IPS-NIHi7 (cell line): ENCODE data around the gene IFIT5.
A peak's percentile ranks its signal among the peaks of the same experiment; 100 is the strongest.
"Not testable (repeated sequence)": the region's sequence is repeated elsewhere in the genome, so short reads cannot be mapped to it uniquely, and the experiment has no call there.

Experiments
- DNase-seq: peaks from one replicate; pipeline ENCODE4 v3.0.0; 2012; ENCODE audit warnings: mixed read lengths; ENCODE audit errors: extremely low spot score

The IFIT5 gene

DNA sequence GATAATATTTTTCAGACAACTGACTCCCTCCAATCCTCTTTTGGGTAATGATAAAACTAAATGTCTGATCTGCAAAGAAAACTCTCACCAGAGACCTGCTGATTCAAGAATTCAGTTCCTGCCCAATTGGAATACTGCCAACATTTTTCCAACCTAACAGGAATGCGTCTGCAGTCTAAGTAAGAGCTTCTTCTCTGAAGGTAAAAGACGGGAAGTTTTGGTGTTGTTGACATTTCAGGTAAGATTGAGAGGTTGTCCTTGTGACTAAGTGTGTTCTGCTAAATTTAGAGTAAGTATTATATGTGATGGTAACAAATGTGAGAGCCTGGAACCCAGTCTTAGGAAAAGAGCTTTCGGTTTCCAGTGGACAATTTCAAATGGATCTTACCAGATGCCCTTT lies 17.6 kb downstream of the IFIT5 start:
- no peak for DNase-seq

DNA sequence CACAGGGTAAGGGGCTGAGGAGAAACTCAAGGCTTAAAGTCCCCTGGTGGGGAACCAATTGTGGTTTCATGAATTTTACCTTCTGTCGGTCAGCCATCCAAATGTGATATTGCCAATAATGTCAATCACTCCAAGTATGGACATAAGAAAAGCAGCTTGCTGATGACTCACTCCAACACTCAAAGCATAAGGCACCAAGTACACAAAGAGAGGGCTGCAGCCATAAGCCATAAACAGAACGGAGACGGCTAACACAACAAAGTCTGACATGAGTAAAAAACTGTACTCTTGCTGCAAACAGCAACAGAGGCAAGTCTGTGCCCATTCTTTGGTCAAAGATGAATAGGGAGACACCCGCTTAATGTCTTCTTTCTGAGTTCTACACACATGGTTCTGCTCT lies 24.2 kb downstream of the IFIT5 start:
- no peak for DNase-seq

- DNase-seq: no peak
Observed at GRCh38 chr10:89440226-89441009, 26.1 kb downstream of the IFIT5 start.

DNA sequence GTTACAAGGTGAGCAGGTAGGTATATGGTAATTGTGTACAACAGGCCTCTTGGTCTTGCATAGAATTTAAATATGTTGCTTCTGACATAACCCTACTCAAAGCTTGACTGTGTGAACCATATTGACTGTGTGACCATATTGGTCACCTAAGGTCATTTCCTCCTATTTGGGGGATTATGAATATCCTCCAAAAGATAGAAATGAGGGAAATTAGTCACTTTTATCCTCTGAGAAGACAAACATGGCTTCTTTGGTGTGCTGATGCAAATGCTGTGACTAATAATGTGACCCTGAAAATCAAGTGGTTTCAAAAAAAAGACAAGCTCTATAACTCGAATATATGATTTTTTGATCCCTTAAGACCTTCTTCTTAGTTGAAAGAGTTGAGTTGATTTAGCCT lies 27.9 kb downstream of the IFIT5 start:
- DNase-seq: no peak

- DNase-seq: not testable (repeated sequence)
Observed at GRCh38 chr10:89444819-89445218, 30.5 kb downstream of the IFIT5 start.

- no peak for DNase-seq
Observed at GRCh38 chr10:89450901-89451300, 36.5 kb downstream of the IFIT5 start.

DNA sequence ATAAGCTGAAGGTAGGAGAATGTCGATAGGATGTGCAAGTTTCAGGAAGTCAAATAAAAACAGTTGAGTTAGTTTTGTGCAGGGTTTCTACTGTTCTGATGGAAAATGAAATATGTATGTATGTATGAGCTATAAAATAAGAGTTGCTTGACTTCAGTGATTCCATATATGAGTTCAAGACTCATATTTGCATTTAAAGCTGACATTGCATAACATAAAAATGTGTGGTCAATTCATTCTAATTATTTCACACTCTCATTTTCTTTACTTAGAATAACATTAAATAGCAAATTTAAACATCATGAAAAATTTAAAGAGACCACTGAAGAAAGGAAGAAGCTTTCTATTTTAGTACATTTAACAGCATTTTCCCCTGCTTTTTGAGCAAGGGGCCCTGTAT lies 37.8 kb downstream of the IFIT5 start:
- DNase-seq: no peak

DNA sequence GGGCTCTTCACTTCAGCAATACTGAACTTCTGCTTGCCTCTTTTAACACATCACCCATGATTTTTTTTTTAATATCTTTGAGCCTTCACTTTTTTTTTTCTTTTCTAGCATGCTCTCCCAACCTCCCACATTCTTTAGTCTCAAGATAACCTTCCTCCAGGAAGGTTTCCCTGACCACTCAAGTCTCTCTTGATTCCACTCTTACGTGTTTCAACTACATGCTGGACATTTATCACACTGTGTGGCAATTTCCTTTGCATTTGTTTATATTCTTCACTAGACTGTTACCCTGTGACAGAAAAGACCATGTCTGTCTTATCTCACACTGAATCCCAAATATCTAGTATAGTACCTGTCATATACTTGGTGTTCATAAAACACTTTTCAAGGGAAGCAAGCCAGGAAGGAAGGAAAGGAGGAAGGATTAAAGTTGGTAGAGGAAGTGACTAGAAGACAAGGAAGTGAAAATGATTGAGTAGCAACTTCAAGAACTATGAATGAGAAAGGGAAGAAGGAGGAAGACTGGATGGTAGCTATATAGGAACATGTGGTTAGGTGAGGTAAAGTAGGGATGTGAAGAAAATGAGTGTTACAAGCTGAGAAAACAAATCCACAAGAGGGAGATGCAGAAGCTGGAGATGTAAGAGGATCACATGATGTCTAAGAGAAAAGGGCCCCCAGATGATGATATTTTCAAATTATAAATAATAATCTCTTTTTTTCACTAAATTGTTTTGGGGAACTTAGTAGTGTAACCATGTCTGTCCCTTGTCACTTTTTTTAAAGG lies 40.4 kb downstream of the IFIT5 start:
- no peak for DNase-seq

GRCh38 chr10:89458291-89458690 lies 43.9 kb downstream of the IFIT5 start:
- DNase-seq: no peak

DNA sequence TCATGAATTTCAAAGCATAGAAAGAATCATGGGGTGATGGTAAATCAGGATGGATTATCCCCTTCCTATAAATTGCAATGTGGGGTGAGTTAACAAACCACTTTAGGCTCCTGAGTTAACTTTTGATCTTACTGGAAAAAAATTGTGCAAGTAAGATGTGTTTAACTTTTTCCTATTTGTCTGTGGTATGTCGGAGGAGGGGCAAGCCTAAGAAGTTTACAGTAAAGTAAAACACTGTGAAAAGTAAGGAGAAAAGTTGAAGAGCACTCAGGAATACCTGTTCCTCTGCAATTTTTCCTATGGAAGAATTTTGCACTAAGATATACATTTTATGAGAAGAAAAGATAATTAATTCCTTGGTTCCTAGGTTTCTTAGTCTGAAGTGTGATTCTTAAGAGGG lies 44.4 kb downstream of the IFIT5 start:
- no peak for DNase-seq

- no peak for DNase-seq
Observed at GRCh38 chr10:89463846-89464537, 49.6 kb downstream of the IFIT5 start.

DNA sequence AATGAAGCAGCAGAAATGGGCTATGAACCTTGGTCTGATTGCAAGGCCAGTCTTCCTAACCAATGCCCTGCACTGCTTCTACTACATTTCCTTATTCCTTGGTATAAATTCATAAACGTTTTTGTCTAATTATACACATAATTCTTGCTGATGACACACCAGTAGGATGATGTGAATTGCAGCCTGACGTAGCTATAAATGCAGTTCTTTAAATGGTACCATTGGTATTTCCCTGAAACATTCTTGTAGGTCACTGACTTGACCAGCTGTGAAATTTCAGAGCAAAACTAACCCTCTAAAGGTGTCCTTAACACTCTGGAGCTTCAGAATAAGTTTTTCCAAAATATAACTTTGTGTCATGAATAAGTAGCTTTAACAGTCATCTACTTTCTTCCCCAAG lies 50.8 kb downstream of the IFIT5 start:
- DNase-seq: no peak

DNA sequence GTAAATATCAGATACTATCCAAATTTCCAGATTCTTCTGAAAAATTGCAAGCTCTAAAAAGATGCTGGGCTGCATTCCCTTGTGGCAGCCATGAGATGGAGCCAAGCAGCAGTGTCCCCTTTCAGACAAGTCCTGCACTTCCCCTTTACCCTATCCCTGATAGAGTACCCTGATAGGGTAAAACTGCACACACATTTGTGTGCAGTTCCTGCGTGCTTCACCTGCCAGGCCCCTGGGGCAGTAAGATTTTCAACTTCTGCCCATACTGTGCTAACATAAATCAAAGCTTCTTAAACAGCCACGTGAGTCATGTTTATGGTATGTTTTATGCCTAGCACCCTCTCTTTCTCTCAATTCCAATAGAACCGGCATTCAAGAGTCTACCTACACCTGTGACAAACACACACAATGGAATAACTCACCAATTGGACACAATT lies 52.2 kb downstream of the IFIT5 start:
- peak; percentile 35 for DNase-seq

DNA sequence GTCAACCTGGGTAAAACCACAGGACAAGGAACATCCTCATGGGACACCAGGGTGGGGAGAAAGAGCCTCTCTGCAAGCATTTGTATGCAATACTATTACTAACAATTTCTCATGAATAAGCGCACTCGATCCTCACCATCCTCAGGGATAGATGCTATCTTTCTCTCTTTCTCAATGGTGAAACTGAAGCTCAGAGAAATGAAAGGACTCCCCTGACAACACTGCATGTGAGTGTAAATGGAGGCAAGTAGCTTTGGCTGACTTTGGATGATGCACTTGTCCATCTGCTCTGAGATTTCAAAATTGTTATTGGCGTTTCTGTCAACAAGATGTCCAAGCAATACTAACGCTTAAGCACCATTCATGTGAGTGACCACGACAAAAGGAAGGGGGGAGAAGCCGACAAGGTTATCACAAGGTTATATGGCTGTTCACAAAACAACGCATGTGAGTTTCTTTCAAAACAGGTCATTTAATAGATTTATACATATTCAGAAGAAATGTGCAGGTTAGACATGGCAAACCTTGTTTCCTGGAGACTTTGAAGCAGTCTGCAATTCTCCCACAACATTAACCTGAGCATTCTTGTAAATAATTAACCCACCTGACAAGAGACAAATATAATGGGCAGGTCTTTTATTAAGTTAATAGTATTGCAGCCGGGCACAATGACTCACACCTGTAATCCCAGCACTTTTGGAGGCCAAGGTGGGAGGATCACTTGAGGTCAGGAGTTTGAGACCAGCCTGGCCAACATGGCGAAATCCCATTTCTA lies 54.0 kb downstream of the IFIT5 start:
- DNase-seq: no peak

- no peak for DNase-seq
Observed at GRCh38 chr10:89469517-89469916, 55.1 kb downstream of the IFIT5 start.
